Hepatocyte (in vitro differentiated cells): ENCODE results near the gene SNX5.

Experiments used
- CTCF ChIP-seq: fragments of 200-600 bp; sonication (generic); IDR thresholded peaks from 2 replicates; pipeline ENCODE4 v1.5.1; 2016; ENCODE audit warnings: antibody characterized with exemption, mild to moderate bottlenecking; ENCODE audit not compliant: poor library complexity
- EZH2 ChIP-seq: fragments of 200-600 bp; sonication (generic); IDR thresholded peaks from 2 replicates; pipeline ENCODE4 v1.6.1; 2016; ENCODE audit warnings: antibody characterized with exemption, mild to moderate bottlenecking, borderline replicate concordance

DNA sequence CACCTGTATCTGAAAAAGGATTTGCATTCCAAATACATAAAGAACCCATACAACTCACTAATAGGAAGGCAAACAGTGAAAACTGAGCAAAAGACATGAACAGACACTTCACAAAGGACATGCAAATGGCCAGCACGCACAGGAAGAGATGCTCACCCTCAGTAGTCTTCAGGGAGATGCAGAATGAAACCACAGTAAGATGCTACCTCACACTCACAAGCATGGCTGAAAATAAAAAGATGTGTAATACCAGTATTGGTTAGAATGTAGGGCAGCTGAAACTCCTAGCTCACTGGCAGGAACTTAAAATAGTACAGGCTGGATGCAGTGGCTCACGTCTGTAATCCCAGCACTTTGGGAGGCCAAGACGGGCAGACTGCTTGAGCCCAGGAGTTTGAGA, 64.6 kb downstream of the SNX5 start:
- TF ChIP-seq CTCF (no peak), EZH2 (no peak)
